ENCODE data around the gene ITGA2B.

DNA sequence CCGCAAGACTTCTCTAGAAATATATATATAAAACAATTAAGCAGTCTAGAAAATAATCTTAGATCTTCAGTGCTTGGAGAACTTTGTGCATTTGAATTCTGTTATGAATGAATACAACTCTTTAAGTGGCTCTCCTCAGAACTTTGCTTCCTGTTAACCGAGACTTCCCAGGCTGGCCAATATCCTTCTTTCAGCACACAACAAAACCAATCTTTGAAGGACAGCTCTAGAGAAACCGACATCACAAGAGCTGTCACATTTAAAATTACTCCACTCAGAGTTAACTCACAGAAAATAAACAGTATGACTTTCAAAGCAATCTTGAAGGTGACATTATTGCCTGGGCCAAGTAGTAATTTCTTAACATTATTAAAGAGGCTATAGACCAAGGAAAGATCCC is 49.7 kb upstream of the ITGA2B start:
- TF ChIP-seq, protein P1, sequence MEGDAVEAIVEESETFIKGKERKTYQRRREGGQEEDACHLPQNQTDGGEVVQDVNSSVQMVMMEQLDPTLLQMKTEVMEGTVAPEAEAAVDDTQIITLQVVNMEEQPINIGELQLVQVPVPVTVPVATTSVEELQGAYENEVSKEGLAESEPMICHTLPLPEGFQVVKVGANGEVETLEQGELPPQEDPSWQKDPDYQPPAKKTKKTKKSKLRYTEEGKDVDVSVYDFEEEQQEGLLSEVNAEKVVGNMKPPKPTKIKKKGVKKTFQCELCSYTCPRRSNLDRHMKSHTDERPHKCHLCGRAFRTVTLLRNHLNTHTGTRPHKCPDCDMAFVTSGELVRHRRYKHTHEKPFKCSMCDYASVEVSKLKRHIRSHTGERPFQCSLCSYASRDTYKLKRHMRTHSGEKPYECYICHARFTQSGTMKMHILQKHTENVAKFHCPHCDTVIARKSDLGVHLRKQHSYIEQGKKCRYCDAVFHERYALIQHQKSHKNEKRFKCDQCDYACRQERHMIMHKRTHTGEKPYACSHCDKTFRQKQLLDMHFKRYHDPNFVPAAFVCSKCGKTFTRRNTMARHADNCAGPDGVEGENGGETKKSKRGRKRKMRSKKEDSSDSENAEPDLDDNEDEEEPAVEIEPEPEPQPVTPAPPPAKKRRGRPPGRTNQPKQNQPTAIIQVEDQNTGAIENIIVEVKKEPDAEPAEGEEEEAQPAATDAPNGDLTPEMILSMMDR (IDR thresholded peaks at IDR 0.05) = no peak
- no peak for TF ChIP-seq POLR2A (IDR thresholded peaks at IDR 0.05)
- TF ChIP-seq POLR2AphosphoS5 (IDR thresholded peaks at IDR 0.05) = no peak
- TF ChIP-seq EP300 (IDR thresholded peaks at IDR 0.05; ENCODE audit: low read depth) = no peak
